Memory B cell (primary cell): Measurements from ENCODE around the gene SKIDA1.

Experiments
- ATAC-seq: fragments of 150-1000 bp; cut with Tn5 transposase; 2 replicates; pipeline ENCODE4 v1.10.0; 2021; ENCODE audit warnings: low read depth, mild to moderate bottlenecking, moderate library complexity
- DNase-seq, 2 donors: peaks; one replicate each; pipeline ENCODE4 v3.0.0; 2022; ENCODE audit warnings: low spot score in 2 of 2
- H3K27ac Mint-ChIP-seq: one replicate; pipeline ENCODE4 v1.8.0; 2022; ENCODE audit warnings: mild to moderate bottlenecking, moderate library complexity, mixed read lengths
- H3K27me3 Mint-ChIP-seq: one replicate; pipeline ENCODE4 v1.8.0; 2022; ENCODE audit warnings: mixed read lengths
- H3K36me3 Mint-ChIP-seq: one replicate; pipeline ENCODE4 v1.8.0; 2022; ENCODE audit warnings: mild to moderate bottlenecking, mixed read lengths
- H3K4me1 Mint-ChIP-seq: one replicate; pipeline ENCODE4 v1.8.0; 2022; ENCODE audit warnings: mixed read lengths
- H3K4me3 Mint-ChIP-seq: one replicate; pipeline ENCODE4 v1.8.0; 2022; ENCODE audit warnings: mild to moderate bottlenecking, moderate library complexity, mixed read lengths
- H3K9me3 Mint-ChIP-seq: one replicate; pipeline ENCODE4 v1.8.0; 2022; ENCODE audit warnings: mixed read lengths

Gene SKIDA1

DNA sequence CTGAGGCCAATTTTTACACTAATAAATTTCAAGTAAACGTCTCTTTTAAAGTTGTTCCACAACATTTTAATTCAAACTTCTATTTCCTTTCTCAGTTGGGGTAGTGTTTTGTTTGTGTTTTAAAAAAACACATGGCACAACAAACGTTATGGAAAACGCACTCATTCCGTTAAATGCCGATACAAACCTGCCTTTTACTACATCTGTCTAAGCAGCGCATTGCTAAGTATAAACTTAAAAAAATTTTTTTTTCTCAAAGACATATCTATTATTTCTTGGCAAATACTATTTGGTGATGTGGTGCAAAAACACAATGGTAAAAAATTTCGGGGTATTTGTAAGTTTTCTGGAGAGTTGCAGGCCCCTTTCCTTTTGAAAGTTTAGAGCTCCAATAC, 1.4 kb downstream of the SKIDA1 start:
- Mint-ChIP-seq H3K27me3 (peaks cover 10% of the 10 kb centered on the region), H3K27ac (no peak overlapping the region), H3K36me3 (no peaks in the 10 kb centered on the region), H3K4me1 (peaks cover 21% of the 10 kb centered on the region), H3K9me3 (no peaks in the 10 kb centered on the region), H3K4me3 (no peak overlapping the region)
- no peak for DNase-seq
- no peak for ATAC-seq

DNA sequence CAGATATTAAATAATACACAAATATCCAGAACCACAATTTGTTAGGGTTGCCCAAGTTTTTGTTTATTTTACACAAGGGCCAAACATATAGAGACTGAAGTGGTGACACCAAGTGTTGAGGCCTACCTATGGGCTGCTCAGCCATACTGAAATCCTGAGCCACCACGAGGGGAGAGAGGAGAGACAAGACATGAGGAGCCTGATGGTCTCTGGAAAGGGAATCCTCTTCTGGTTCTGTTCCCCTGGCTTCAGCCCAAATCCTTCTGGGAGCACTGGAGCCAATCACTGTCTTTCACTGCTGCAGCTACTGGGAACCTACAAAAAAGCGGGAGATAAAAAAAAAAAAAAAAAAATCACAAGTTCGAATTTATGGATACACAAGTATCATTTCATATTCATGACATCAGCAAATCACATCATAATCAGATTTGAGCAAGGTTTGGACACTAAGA, 1.9 kb downstream of the SKIDA1 start:
- DNase-seq (no peak), ATAC-seq (no peak)
- Mint-ChIP-seq H3K27ac (peak overlapping the region; percentile 24), H3K36me3 (no peaks in the 10 kb centered on the region), H3K4me3 (no peak overlapping the region), H3K9me3 (no peaks in the 10 kb centered on the region), H3K27me3 (peaks cover 12% of the 10 kb centered on the region), H3K4me1 (peaks cover 21% of the 10 kb centered on the region)

- Mint-ChIP-seq H3K9me3 (no peaks in the 10 kb centered on the region), H3K4me1 (peaks cover 27% of the 10 kb centered on the region), H3K4me3 (no peak overlapping the region), H3K36me3 (no peaks in the 10 kb centered on the region), H3K27me3 (peaks cover 15% of the 10 kb centered on the region), H3K27ac (no peak overlapping the region)
- ATAC-seq = no peak
- no peak for DNase-seq
Observed at GRCh38 chr10:21522631-21523406, 2.7 kb downstream of the SKIDA1 start.

GRCh38 chr10:21521751-21522533, 3.5 kb downstream of the SKIDA1 start:
- H3K4me1 Mint-ChIP-seq = peaks cover 31% of the 10 kb centered on the region

GRCh38 chr10:21520949-21521348, 4.5 kb downstream of the SKIDA1 start:
- no peaks in the 10 kb centered on the region for H3K36me3 Mint-ChIP-seq
- peaks cover 28% of the 10 kb centered on the region for H3K4me1 Mint-ChIP-seq
- peaks cover 15% of the 10 kb centered on the region for H3K27me3 Mint-ChIP-seq
- no peak overlapping the region for H3K4me3 Mint-ChIP-seq
- no peak overlapping the region for H3K27ac Mint-ChIP-seq
- ATAC-seq = no peak
- no peak for DNase-seq
- no peaks in the 10 kb centered on the region for H3K9me3 Mint-ChIP-seq

More at GRCh38 chr10:21521751-21522533, 3.5 kb downstream of the SKIDA1 start:
- no peaks in the 10 kb centered on the region for H3K36me3 Mint-ChIP-seq
- H3K27ac Mint-ChIP-seq = no peak overlapping the region
- H3K9me3 Mint-ChIP-seq = no peaks in the 10 kb centered on the region
- ATAC-seq = no peak
- H3K4me3 Mint-ChIP-seq = no peak overlapping the region
- peaks cover 15% of the 10 kb centered on the region for H3K27me3 Mint-ChIP-seq
- DNase-seq = no peak

DNA sequence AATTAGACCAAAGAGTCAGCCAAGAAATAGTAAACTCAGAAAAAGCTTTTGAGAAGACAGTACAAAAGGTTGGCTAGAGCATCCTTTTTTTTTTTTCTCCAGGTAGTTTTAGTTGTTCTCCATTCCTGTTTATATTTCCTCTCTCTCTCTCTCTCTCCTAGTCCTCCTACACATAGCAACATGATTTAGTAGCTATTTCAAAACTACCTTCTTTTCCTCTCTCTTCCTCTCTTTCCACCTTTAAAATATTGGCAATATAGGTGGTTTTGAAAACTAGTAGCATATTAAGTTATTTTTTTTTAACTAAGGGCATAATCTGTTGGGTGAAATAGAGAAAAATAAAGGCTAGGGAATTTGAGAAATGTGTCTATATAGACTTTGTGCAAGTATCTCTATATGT, 5.0 kb downstream of the SKIDA1 start:
- Mint-ChIP-seq H3K4me1 (peaks cover 29% of the 10 kb centered on the region), H3K4me3 (no peak overlapping the region), H3K9me3 (no peaks in the 10 kb centered on the region), H3K27ac (no peak overlapping the region), H3K36me3 (no peaks in the 10 kb centered on the region), H3K27me3 (peaks cover 19% of the 10 kb centered on the region)
- DNase-seq (no peak), ATAC-seq (no peak)

DNA sequence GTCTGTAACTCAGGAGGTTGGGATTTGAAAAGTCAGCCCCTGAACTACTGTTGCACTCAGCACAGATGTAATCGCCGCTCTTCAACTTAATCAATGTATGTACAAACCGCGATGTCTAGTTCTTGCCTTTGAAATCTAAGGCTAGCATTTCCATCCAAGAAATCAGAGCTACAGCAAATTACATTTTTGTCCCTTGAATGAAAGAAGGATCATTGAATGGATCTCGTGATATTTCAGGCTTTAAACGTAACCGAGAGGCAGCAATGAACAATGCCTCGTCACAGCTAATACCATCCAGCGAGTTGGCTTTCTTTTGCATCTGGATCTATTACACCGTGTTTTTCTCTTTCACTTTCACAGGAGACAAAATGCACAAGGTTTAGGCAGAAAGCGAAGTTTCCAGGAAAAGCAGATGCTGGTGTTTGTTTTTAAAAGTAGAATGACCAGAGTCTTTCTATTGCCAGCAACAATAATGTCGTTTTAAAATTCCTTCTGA, 5.5 kb downstream of the SKIDA1 start:
- ATAC-seq (no peak), DNase-seq (peak in 1 of 2 donors; percentile 16)
- no peaks in the 10 kb centered on the region for H3K9me3 Mint-ChIP-seq
- H3K4me1 Mint-ChIP-seq = peaks cover 24% of the 10 kb centered on the region
- H3K27me3 Mint-ChIP-seq = peaks cover 23% of the 10 kb centered on the region
- peak overlapping the region; percentile 5 for H3K4me3 Mint-ChIP-seq
- H3K27ac Mint-ChIP-seq = peak overlapping the region; percentile 41
- no peaks in the 10 kb centered on the region for H3K36me3 Mint-ChIP-seq

DNA sequence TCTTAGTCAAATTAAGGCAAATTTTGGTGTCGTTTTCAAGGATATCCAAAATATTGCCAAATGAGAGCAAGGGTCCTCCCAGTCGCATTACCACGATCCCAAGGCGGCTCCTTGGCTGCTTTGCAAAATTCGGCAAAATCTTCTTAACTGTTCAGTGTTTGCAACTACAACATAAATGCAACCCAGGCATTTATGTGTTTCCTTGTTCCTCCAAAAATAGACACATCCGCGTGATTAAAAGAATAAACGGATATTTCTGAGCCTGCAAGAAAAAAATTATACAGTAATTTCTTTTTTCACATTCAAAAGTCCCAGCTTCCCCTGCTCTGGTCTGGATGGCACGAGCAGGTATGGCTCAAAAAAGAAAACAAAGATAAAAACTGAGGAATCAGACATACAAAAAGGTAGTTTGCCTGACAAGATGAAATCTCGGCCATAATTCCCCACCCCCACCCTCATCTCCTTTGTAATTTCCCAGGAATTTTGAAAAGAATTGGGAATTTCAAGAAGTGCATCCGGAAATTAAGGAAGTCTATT, 6.0 kb downstream of the SKIDA1 start:
- no peaks in the 10 kb centered on the region for H3K36me3 Mint-ChIP-seq
- peak overlapping the region; percentile 41 for H3K27ac Mint-ChIP-seq
- ATAC-seq = no peak
- no peaks in the 10 kb centered on the region for H3K9me3 Mint-ChIP-seq
- H3K4me3 Mint-ChIP-seq = no peak overlapping the region
- H3K27me3 Mint-ChIP-seq = peaks cover 23% of the 10 kb centered on the region
- no peak for DNase-seq
- H3K4me1 Mint-ChIP-seq = peaks cover 21% of the 10 kb centered on the region

GRCh38 chr10:21518641-21519396, 6.7 kb downstream of the SKIDA1 start:
- ATAC-seq = no peak
- DNase-seq = no peak
- Mint-ChIP-seq H3K4me1 (peaks cover 20% of the 10 kb centered on the region), H3K36me3 (no peaks in the 10 kb centered on the region), H3K27ac (peak overlapping the region; percentile 75), H3K27me3 (peaks cover 23% of the 10 kb centered on the region), H3K9me3 (no peaks in the 10 kb centered on the region), H3K4me3 (no peak overlapping the region)

DNA sequence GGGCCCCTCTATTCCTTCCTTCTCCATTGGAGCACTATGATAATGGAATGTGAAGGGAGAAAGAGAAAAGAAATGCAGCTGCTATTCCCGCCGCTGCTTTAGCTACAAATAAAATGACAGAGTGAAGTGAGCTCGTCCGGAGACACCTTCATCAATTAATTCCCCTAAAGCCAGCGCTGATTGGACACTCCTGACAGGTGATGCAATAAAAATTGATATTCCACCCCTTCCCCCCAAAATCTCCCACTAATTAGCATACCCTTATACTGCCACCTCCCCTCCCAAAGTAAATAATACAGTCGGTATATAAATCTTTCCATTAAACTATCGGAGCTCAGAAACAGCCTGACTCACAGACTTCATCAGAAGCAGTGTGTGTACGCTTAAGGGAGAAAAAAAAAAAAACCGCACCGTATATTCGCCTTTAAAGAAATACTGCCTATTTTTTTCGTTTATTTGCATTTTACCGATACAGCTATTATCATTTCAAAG, 7.3 kb downstream of the SKIDA1 start:
- ATAC-seq (no peak), DNase-seq (no peak)
- Mint-ChIP-seq H3K4me1 (peaks cover 20% of the 10 kb centered on the region), H3K4me3 (peak overlapping the region; percentile 77), H3K27ac (peak overlapping the region; percentile 75), H3K27me3 (peaks cover 23% of the 10 kb centered on the region), H3K36me3 (no peaks in the 10 kb centered on the region), H3K9me3 (no peaks in the 10 kb centered on the region)

DNA sequence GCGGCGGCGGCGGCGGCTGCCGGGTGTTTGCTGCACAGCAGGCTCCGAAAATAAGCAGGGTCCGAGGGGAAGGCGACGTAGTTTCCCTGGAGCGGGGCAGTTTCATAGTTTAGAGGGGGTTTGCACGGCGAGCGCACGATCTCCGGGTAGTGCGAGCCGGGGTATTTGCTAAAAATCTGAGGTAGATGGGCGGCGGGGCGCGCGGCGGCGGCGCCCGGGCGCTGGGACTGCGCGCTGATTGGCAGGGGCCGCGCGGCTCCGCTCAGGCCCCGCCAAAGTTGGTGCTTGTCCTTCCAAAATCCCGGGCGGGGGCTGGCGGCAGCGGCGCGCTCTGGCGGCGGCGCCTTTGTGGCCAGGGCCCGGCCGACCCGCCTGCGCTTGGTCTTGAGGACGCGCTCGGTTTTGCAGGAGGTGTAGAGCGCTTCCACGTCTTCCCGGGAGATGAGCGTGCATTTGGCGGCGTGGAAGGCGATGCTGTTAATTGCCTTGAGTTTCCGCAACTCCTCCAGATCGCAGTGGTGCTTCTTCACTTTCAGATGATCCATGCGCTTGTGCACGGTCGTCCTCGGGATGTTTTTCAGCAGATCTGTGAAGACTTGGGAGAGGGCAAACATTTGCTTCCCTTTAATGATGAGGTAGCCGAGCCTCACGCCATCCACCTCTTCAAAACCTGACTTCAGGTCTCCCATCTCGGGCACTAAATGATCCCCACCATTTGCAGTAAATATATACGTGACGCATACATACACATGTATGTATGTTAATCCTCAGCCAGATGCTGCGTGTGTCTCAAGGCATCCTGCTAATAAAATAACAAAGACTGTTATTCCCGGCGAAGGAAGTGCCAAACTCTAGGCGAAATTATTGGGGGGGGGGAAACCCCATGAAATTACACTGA, 8.1 kb downstream of the SKIDA1 start:
- peaks cover 20% of the 10 kb centered on the region for H3K4me1 Mint-ChIP-seq
- peak; percentile 50 for ATAC-seq
- H3K27ac Mint-ChIP-seq = peak overlapping the region; percentile 75
- DNase-seq = peak in 1 of 2 donors; percentile 15
- no peaks in the 10 kb centered on the region for H3K9me3 Mint-ChIP-seq
- peak overlapping the region; percentile 80 for H3K4me3 Mint-ChIP-seq
- peaks cover 25% of the 10 kb centered on the region for H3K27me3 Mint-ChIP-seq
- H3K36me3 Mint-ChIP-seq = no peaks in the 10 kb centered on the region

- Mint-ChIP-seq H3K27ac (no peak overlapping the region), H3K4me3 (peak overlapping the region; percentile 79), H3K4me1 (peaks cover 20% of the 10 kb centered on the region), H3K36me3 (no peaks in the 10 kb centered on the region), H3K9me3 (no peaks in the 10 kb centered on the region), H3K27me3 (peaks cover 23% of the 10 kb centered on the region)
- DNase-seq (peak in 1 of 2 donors; percentile 30), ATAC-seq (peak; percentile 77)
Observed at GRCh38 chr10:21516242-21517131, 9.0 kb downstream of the SKIDA1 start.
